ENCODE results near the gene SGK1.

- TF ChIP-seq BCL3 (IDR thresholded peaks at IDR 0.05; ENCODE audit: borderline replicate concordance, insufficient read depth, low read depth, low read length, poor library complexity, severe bottlenecking) (no peak), RB1 (IDR thresholded peaks at IDR 0.05; ENCODE audit: borderline replicate concordance) (no peak), CHD2 (IDR thresholded peaks at IDR 0.05; ENCODE audit: borderline replicate concordance, low read depth, low read length) (no peak), TAF1 (IDR thresholded peaks at IDR 0.05; ENCODE audit: borderline replicate concordance, low read depth, low read length) (no peak), REST (IDR thresholded peaks at IDR 0.05; ENCODE audit: low read depth, low read length) (no peak), NFYA (IDR thresholded peaks at IDR 0.05; ENCODE audit: borderline replicate concordance, low read depth, low read length) (no peak), SPI1 (IDR thresholded peaks at IDR 0.05; ENCODE audit: borderline replicate concordance, insufficient read depth, low read depth, low read length) (no peak), SREBF1 (IDR thresholded peaks at IDR 0.05; ENCODE audit: low read length) (no peak), HCFC1 (IDR thresholded peaks at IDR 0.05; ENCODE audit: low read length) (no peak), NBN (IDR thresholded peaks at IDR 0.05) (no peak), YY1 (IDR thresholded peaks at IDR 0.05; ENCODE audit: low read depth, low read length) (no peak)
- TF ChIP-seq, protein P1, sequence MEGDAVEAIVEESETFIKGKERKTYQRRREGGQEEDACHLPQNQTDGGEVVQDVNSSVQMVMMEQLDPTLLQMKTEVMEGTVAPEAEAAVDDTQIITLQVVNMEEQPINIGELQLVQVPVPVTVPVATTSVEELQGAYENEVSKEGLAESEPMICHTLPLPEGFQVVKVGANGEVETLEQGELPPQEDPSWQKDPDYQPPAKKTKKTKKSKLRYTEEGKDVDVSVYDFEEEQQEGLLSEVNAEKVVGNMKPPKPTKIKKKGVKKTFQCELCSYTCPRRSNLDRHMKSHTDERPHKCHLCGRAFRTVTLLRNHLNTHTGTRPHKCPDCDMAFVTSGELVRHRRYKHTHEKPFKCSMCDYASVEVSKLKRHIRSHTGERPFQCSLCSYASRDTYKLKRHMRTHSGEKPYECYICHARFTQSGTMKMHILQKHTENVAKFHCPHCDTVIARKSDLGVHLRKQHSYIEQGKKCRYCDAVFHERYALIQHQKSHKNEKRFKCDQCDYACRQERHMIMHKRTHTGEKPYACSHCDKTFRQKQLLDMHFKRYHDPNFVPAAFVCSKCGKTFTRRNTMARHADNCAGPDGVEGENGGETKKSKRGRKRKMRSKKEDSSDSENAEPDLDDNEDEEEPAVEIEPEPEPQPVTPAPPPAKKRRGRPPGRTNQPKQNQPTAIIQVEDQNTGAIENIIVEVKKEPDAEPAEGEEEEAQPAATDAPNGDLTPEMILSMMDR (IDR thresholded peaks at IDR 0.05 in 2 of 3, conservative IDR thresholded peaks at IDR 0.05 in 1 of 3; ENCODE audit: control insufficient read depth in 2 of 3, extremely low read depth in 1 of 3, insufficient read depth in 1 of 3, low read depth in 3 of 3, low read length in 3 of 3), result no peak
Observed at GRCh38 chr6:134322216-134322615, 4.3 kb upstream of the SGK1 start.
